Measurements from ENCODE around the gene HEXB.

HEXB gene

DNA sequence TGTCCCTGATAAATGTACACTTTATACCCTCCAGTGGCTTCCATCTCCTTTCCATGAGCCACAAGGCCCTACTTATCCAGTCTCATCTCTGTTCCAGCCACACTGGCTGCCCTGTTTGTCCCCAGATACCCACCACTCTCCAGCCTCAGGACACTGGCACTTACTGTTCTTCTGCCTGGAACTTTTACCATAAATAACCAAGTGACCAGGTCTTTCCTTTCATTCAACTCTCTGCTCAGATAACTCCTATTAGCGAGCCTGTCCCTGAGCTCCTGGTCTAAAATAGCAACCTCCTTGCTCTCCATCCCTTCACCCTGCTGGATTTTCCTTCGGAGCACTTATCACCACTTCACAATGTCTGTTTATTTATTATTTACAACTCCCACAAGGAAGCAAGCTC, 27.9 kb upstream of the HEXB start (continued):
- TF ChIP-seq, protein P1, sequence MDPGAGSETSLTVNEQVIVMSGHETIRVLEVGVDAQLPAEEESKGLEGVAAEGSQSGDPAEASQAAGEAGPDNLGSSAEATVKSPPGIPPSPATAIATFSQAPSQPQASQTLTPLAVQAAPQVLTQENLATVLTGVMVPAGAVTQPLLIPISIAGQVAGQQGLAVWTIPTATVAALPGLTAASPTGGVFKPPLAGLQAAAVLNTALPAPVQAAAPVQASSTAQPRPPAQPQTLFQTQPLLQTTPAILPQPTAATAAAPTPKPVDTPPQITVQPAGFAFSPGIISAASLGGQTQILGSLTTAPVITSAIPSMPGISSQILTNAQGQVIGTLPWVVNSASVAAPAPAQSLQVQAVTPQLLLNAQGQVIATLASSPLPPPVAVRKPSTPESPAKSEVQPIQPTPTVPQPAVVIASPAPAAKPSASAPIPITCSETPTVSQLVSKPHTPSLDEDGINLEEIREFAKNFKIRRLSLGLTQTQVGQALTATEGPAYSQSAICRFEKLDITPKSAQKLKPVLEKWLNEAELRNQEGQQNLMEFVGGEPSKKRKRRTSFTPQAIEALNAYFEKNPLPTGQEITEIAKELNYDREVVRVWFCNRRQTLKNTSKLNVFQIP (CRISPR knock-in tag; IDR thresholded peaks at IDR 0.05; ENCODE audit: borderline replicate concordance, low read depth), result no peak
- no peak for TF ChIP-seq PPARA (CRISPR knock-in tag; IDR thresholded peaks at IDR 0.05; ENCODE audit: borderline replicate concordance)
- TF ChIP-seq, protein P2, sequence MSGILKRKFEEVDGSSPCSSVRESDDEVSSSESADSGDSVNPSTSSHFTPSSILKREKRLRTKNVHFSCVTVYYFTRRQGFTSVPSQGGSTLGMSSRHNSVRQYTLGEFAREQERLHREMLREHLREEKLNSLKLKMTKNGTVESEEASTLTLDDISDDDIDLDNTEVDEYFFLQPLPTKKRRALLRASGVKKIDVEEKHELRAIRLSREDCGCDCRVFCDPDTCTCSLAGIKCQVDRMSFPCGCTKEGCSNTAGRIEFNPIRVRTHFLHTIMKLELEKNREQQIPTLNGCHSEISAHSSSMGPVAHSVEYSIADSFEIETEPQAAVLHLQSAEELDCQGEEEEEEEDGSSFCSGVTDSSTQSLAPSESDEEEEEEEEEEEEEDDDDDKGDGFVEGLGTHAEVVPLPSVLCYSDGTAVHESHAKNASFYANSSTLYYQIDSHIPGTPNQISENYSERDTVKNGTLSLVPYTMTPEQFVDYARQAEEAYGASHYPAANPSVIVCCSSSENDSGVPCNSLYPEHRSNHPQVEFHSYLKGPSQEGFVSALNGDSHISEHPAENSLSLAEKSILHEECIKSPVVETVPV (CRISPR knock-in tag; IDR thresholded peaks at IDR 0.05), result no peak

DNA sequence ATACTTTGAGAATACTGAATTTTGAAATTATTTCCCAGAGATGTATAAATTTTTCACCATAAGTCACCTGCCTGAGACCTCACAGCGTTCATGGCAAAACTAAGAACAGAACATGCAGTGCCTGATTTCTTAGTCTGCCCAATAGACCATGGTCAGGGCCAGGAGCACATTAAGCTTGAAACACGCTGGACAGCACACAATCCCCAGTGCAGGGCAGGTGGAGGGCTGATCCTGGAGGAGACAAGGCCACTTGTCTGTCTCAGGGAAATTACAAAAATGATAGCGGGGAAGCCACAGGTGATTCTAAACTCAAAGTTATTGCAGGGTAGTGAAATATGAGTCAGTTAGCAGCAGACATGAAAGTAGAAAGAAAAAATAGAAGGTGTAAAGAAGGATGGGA, 25.9 kb upstream of the HEXB start:
- ATAC-seq, result no peak
- TF ChIP-seq BACH2 (CRISPR knock-in tag; IDR thresholded peaks at IDR 0.05; ENCODE audit: borderline replicate concordance), result no peak
- TF ChIP-seq RARB (CRISPR knock-in tag; IDR thresholded peaks at IDR 0.05), result no peak
- TF ChIP-seq, protein P3, sequence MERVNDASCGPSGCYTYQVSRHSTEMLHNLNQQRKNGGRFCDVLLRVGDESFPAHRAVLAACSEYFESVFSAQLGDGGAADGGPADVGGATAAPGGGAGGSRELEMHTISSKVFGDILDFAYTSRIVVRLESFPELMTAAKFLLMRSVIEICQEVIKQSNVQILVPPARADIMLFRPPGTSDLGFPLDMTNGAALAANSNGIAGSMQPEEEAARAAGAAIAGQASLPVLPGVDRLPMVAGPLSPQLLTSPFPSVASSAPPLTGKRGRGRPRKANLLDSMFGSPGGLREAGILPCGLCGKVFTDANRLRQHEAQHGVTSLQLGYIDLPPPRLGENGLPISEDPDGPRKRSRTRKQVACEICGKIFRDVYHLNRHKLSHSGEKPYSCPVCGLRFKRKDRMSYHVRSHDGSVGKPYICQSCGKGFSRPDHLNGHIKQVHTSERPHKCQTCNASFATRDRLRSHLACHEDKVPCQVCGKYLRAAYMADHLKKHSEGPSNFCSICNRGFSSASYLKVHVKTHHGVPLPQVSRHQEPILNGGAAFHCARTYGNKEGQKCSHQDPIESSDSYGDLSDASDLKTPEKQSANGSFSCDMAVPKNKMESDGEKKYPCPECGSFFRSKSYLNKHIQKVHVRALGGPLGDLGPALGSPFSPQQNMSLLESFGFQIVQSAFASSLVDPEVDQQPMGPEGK (CRISPR knock-in tag; IDR thresholded peaks at IDR 0.05; ENCODE audit: borderline replicate concordance), result no peak
- TF ChIP-seq ZFP3 (CRISPR knock-in tag; IDR thresholded peaks at IDR 0.05), result no peak
- TF ChIP-seq, protein P2 (CRISPR knock-in tag; IDR thresholded peaks at IDR 0.05), result no peak
- no peak for TF ChIP-seq TCF4 (CRISPR knock-in tag; IDR thresholded peaks at IDR 0.05; ENCODE audit: borderline replicate concordance)
- TF ChIP-seq, protein P4, sequence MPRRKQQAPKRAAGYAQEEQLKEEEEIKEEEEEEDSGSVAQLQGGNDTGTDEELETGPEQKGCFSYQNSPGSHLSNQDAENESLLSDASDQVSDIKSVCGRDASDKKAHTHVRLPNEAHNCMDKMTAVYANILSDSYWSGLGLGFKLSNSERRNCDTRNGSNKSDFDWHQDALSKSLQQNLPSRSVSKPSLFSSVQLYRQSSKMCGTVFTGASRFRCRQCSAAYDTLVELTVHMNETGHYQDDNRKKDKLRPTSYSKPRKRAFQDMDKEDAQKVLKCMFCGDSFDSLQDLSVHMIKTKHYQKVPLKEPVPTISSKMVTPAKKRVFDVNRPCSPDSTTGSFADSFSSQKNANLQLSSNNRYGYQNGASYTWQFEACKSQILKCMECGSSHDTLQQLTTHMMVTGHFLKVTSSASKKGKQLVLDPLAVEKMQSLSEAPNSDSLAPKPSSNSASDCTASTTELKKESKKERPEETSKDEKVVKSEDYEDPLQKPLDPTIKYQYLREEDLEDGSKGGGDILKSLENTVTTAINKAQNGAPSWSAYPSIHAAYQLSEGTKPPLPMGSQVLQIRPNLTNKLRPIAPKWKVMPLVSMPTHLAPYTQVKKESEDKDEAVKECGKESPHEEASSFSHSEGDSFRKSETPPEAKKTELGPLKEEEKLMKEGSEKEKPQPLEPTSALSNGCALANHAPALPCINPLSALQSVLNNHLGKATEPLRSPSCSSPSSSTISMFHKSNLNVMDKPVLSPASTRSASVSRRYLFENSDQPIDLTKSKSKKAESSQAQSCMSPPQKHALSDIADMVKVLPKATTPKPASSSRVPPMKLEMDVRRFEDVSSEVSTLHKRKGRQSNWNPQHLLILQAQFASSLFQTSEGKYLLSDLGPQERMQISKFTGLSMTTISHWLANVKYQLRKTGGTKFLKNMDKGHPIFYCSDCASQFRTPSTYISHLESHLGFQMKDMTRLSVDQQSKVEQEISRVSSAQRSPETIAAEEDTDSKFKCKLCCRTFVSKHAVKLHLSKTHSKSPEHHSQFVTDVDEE (CRISPR knock-in tag; IDR thresholded peaks at IDR 0.05), result no peak
- no peak for TF ChIP-seq OSR1 (CRISPR knock-in tag; IDR thresholded peaks at IDR 0.05)
- TF ChIP-seq, protein P5, sequence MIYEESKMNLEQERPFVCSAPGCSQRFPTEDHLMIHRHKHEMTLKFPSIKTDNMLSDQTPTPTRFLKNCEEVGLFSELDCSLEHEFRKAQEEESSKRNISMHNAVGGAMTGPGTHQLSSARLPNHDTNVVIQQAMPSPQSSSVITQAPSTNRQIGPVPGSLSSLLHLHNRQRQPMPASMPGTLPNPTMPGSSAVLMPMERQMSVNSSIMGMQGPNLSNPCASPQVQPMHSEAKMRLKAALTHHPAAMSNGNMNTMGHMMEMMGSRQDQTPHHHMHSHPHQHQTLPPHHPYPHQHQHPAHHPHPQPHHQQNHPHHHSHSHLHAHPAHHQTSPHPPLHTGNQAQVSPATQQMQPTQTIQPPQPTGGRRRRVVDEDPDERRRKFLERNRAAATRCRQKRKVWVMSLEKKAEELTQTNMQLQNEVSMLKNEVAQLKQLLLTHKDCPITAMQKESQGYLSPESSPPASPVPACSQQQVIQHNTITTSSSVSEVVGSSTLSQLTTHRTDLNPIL (CRISPR knock-in tag; IDR thresholded peaks at IDR 0.05; ENCODE audit: low read depth), result no peak
- TF ChIP-seq ZC3H10 (CRISPR knock-in tag; IDR thresholded peaks at IDR 0.05), result no peak
- TF ChIP-seq ZNF8 (CRISPR knock-in tag; IDR thresholded peaks at IDR 0.05), result no peak
- TF ChIP-seq ZFP30 (CRISPR knock-in tag; IDR thresholded peaks at IDR 0.05), result no peak
- TF ChIP-seq ARNTL (CRISPR knock-in tag; IDR thresholded peaks at IDR 0.05; ENCODE audit: borderline replicate concordance, low read depth), result no peak

DNA sequence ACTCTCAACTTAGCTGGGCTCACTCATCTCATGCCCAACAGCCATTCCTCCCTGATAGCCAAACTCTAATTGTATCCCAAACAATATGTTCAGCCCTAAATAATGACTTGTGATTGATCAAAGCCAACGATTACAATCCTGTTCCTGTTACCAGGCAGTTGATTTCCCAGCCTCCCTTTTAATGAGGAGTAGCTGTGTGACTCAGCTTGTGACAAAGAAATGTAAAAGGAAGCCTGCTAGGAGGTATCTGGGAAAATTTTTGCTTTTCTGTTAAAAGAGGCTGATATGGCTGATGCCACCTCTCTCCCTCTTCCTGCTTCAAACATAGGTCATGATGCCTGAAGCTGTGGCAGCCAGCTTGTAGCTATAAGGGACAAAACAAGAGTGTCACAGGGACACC, 24.9 kb upstream of the HEXB start:
- ATAC-seq, result no peak

DNA sequence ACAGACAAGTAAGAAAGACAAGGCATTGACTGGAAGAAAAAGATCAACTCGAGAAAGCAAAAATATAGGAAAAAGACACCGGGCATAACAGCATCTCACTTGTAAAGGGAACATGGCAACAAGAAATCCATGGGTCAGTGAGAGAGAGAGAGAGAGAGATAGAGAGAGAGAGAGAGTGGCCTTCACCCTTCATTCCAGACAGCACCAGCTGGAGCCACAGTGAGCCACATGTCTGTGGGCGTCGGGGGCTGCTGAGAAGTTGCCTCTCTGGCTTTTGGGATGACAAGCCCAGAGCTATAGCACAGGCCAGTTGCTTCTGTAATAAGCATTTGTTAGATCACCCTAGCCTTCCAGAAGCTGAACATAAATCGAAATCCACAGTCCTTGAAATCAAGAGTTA, 24.2 kb upstream of the HEXB start:
- no peak for ATAC-seq
- TF ChIP-seq TCF4 (CRISPR knock-in tag; IDR thresholded peaks at IDR 0.05; ENCODE audit: borderline replicate concordance) (no peak), ARNTL (CRISPR knock-in tag; IDR thresholded peaks at IDR 0.05; ENCODE audit: borderline replicate concordance, low read depth) (no peak), ESRRG (CRISPR knock-in tag; IDR thresholded peaks at IDR 0.05) (no peak), ZNF8 (CRISPR knock-in tag; IDR thresholded peaks at IDR 0.05) (no peak), OSR1 (CRISPR knock-in tag; IDR thresholded peaks at IDR 0.05) (no peak), ZFP30 (CRISPR knock-in tag; IDR thresholded peaks at IDR 0.05) (no peak), BACH2 (CRISPR knock-in tag; IDR thresholded peaks at IDR 0.05; ENCODE audit: borderline replicate concordance) (no peak), GLIS3 (CRISPR knock-in tag; IDR thresholded peaks at IDR 0.05) (no peak), CSDC2 (CRISPR knock-in tag; IDR thresholded peaks at IDR 0.05) (no peak), ZNF70 (CRISPR knock-in tag; IDR thresholded peaks at IDR 0.05) (no peak), ZC3H10 (CRISPR knock-in tag; IDR thresholded peaks at IDR 0.05) (no peak)
- TF ChIP-seq, protein P5 (CRISPR knock-in tag; IDR thresholded peaks at IDR 0.05; ENCODE audit: low read depth), result no peak

More for the DNA sequence above, 24.9 kb upstream of the HEXB start:
- no peak for TF ChIP-seq TOX (CRISPR knock-in tag; IDR thresholded peaks at IDR 0.05; ENCODE audit: borderline replicate concordance)
- TF ChIP-seq PPARA (CRISPR knock-in tag; IDR thresholded peaks at IDR 0.05; ENCODE audit: borderline replicate concordance), result no peak
- no peak for TF ChIP-seq GLIS3 (CRISPR knock-in tag; IDR thresholded peaks at IDR 0.05)
- no peak for TF ChIP-seq ZNF8 (CRISPR knock-in tag; IDR thresholded peaks at IDR 0.05)
